Jurkat, Clone E6-1 (cell line): ENCODE measurements around the gene DGKB.

Source experiments
- DNase-seq: peaks from one replicate; pipeline ENCODE4 v3.0.0-alpha.2; 2011; ENCODE audit warnings: low read depth, low spot score
- H3K4me3 ChIP-seq: 2 replicates; pipeline ENCODE4 v1.5.1; 2011; ENCODE audit warnings: mild to moderate bottlenecking, low read length, control low read depth, moderate library complexity

DGKB gene

DNA sequence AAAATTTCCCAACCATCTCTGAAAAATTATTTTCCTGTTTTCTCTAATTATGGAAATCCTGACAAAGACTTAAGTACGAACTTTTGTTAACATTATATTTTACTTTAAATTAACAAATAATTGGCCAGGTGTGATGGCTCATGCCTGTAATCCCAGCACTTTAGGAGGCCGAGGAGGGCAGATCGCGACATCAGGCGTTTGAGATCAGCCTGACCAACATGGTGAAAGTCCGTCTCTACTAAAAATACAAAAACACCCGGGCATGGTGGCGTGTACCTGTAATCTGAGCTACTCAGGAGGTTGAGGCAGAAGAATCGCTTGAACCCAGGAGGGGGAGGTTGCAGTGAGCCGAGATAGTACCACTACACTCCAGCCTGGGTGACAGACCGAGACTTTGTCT lies 32.2 kb downstream of the DGKB start:
- no peak overlapping the region for H3K4me3 ChIP-seq
- no peak for DNase-seq

DNA sequence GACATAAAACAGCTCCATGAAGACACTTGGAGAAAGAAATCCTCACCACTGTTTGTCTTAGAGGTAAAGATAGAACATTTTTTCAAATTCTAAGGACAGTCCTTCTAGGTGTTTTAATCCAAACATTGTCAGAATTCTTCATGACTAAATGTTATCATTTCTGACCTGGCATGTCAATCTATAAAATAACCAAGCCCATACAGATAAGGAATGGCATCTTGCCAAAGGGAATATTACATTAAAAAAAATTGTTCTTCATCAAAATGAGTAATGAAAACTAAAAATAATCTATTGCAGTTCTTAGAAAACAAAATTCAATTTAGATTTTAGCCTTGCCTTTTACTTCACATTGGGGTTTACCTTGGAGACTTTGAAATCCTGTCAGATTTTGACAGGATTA lies 33.6 kb downstream of the DGKB start:
- no peak for DNase-seq
- H3K4me3 ChIP-seq: no peak overlapping the region

DNA sequence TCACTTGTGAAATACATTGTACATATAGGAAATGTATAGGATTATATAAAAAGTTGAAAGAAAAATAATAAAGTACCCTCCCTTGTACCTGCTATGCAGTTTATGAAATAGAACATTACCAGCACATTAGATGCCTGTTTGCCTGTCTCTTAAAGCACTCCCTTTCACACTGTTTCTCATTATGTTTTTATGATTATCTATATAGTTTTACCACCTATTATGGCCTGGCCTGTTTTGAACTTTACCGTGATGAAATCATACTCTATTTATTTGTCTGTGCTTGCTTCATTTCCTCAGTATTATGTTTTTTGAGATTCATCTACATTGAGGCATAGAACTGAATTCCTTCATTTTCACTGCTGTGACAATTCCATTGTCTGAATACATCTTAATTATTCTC lies 41.1 kb downstream of the DGKB start:
- DNase-seq: no peak
- H3K4me3 ChIP-seq: no peak overlapping the region

DNA sequence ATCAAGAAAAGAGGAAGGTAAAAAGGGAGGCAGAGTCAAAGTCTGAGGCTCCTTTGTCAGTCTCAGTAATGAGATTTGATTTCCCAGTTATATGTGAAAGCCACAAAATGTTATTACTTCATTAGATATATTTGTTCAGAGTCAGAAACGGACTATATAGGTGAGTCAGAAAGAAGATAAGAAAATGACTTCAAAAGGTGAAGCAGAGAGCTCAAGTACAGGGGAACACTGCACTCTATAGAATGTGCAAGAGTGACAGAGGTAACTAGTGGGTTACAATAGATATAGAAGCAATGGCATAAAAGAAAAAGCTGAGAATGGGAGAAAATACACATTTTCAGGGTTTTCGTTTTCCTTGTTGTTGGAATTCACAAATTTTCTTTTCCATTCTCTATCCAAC lies 43.3 kb downstream of the DGKB start:
- no peak for DNase-seq
- no peak overlapping the region for H3K4me3 ChIP-seq

DNA sequence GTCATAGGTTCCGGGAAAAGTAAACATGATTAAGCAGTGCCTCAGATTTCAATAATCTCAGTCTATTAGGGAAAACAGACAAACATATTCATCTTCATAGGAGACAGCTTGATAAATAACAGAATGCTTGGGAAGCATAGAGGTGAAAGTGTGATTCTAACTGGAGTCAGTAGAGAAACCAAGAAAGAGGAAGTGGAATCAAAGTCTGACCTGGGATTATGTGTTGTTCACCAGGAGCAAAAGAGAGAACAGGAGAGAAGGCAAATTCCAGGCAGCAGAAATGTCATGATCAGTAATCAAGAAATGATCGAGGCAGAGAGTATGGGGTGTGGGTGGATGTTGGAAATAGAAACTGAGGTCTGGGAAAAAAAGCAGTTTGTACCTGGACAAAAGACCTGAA lies 43.7 kb downstream of the DGKB start:
- no peak overlapping the region for H3K4me3 ChIP-seq
- DNase-seq: no peak

DNA sequence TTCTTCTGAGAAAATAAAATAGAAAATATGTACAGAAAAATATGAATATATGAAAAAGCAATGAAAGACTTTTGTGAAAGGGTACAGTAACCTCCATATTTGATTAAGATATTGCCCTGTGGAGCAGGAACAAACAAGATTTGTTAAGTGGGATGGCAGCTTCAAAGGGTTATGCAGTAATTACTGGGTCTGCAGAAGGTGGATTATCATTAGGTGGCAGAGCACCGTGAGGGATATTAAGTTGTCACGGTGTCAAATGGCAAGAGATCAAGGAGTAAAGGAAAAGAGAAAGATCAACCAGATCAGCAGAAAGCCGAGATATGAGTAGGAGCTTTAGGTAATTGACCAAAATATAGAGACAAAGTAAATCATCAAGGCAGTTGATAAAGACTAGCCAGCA lies 44.1 kb downstream of the DGKB start:
- DNase-seq: no peak

DNA sequence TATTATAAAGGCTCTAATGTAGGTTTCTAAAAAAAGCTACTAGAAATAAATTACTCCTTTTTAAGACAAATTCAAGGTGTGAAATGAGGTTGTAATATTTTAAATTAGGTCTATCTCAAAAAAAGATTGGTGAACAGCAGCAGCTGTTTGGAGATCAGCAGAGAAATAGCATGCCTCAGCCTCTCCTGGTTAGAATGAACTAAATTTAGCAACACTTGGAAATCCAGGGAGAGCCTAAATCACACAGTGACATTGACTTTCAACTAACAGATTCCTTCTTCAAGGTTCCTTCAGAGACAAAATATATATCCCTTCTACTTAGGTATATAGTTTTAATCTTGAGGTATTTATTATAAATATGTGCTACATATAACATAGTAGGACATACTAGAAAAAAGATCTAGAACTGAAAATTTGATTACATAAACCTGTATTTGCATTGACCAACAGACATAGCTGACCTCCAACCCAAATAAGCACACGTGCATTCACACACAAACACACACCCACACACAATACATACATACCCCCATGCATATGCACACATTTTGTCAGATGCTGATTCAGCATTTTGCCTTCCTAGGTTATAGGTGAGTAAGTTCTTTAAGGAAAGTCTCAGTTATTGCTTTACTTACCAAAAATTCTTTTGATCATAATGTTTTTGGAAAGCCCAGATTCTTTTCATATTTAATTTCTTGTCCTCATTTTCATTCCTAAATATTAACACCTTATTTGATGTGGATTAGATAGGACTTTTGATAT lies 47.3 kb downstream of the DGKB start:
- H3K4me3 ChIP-seq: no peak overlapping the region
- no peak for DNase-seq

More for the DNA sequence above, 44.1 kb downstream of the DGKB start:
- no peak overlapping the region for H3K4me3 ChIP-seq

DNA sequence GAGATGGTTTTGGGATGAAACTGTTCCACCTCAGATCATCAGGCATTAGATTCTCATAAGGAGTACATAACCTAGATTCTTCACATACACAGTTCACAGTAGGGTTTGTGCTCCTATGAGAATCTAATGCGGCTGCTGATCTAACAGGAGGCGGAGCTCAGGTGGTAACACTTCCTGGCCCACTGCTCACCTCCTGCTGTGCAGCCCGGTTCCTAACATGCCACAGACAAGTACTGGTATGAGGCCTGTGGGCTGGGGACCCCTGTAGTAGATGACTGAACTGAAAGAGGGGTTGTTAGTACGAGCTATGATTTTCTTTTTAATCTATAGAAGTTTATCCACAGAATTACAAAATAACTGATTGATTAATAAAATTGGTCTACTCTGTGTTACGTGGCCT lies 48.1 kb downstream of the DGKB start:
- no peak for DNase-seq
- H3K4me3 ChIP-seq: no peak overlapping the region

DNA sequence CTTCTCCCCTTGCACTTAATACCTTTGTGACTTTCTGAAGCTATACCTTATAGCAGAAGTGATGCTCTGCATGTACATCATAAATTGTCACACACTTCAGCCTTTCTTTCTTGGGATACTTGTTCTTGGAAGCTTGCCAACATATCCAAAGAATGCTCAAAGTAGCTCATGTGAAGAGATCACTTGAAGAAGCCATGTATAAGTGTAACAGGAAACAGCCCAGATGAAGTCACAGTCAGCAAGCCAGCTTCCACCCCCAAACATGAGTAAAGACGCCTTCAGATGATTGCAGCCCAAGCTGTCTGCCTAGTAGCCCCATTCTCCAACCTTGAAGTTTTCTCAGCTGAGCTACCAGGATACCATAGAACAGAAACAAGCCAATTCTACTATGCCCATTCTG lies 50.9 kb downstream of the DGKB start:
- no peak for DNase-seq
- no peak overlapping the region for H3K4me3 ChIP-seq

DNA sequence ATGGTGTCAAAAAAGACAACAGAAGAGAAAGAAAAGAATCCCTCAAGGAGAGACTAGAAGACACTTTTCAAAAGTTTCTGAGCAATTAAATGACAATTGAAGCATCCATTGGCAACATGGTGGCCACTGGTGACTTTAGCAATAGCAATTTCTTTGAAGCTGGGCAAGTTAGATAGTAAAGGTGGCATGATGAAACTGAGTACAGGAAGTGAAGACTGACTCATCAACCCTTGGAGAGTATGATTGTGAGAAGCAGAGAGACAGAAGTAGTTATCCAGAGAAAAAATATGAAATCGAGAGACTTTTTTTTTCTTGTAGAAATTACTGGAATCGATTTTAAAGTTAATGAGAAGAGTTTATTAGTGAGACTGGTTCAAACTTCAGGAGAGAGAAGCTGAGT lies 52.5 kb downstream of the DGKB start:
- no peak for DNase-seq
- H3K4me3 ChIP-seq: no peak overlapping the region

DNA sequence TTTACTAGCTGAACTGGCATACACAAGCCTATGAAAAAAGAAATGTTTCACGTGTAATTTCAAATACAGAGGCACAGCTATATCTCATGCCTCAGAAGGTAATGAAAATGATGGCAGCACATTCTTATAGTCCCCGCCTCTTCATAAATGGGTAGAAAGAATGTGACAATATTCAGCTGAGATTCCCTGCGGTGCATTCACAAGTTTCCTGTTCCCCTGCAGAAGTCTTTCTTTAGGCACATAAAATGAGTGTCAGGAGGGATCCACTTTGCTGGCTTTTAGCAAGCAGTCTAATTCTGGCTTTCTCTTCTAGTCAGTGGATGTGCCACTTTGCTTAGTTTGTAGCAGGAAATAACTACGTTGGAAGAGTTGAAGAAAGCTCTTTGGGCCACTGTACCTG lies 56.1 kb downstream of the DGKB start:
- H3K4me3 ChIP-seq: no peak overlapping the region
- no peak for DNase-seq

DNA sequence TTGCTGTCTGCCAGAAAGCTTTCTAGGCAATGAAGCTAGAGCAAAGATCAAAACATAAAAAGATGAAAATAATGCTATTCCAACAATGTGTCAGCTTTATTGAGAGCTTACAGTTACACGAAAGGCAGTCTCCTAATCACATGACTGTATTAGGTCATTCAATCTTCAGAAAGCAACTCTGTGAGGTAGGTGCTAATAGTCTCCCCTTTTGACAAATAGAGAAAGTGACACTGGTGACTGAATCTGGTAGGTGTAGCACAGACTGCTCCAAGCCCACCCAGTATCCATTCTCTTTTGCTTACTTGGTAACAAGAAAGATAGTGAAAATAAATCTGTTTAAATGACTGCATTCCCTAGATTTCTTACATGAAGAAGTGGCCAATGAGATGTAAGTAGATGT lies 58.8 kb downstream of the DGKB start:
- no peak overlapping the region for H3K4me3 ChIP-seq
- DNase-seq: no peak

DNA sequence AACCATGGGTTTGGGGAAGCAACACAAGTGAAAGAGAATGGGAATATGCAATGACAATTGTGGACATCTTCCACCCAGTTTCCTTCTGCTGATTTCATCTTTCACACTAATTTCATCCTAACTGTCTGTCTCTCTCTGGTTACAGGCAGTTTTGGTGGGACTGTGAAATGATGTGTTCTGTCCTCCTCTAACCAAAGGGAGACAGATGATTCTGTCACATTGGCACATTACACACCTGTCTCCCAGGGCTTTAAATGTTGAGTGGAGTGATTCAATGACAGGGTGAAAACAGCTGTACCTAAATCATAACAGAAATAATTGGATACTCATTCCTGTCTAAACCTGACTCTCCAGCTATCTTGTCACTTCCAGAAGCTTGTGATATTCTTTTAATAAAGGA lies 60.0 kb downstream of the DGKB start:
- H3K4me3 ChIP-seq: no peak overlapping the region
- no peak for DNase-seq

DNA sequence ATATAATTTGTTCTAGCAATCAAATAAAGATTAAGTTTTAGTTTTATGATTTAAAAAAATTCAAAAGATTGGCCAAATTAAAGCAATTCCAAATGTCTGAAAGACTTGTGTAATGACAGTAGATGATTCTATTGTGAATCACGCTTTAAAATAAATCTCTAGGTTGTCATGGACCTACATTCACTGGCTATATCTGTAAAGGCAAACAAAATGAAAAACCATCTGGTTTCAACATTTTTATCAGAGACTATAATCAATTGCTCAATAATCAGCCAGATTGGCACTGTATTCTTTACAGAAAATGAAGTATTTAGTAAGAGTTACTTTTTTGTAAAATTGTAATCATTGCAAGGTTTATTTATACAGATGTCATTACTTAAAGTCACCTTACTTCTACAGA lies 60.7 kb downstream of the DGKB start:
- DNase-seq: no peak
- H3K4me3 ChIP-seq: no peak overlapping the region

DNA sequence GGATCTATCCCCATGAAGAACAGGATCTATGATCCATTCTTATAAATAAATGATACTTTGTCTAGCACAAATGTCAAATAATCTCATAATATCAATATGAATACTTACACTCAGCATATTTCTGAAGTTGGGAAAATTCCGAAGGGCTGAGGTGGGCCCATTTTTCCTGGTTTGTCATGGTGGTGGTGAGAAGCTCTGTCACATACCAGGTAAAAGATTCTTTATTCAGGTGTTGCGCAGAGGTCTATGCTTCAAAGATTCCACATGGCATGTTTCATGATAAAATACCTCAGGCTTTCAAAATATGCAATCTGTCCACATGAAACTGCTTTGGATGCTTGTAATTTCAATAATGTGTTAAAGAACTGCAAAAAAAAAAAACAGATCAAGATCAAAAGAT lies 61.5 kb downstream of the DGKB start:
- no peak for DNase-seq
- no peak overlapping the region for H3K4me3 ChIP-seq

DNA sequence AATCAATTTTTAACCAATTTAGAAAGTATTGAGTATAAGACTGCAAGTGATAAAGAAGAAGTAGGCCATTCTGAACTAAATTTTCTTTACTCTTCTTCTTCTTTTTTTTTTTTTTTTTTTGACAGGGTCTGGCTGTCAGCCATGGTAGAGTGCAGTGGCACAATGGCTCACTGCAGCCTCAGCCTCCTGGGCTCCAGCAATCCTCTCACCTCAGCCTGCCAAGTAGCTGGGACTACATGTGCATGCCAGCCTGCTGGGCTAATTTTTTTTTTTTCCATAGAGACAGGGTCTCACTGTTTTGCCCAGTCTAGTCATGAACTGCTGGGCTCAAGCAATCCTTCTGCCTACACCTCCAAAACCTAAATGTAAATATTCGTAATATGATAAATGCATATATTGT lies 63.2 kb downstream of the DGKB start:
- H3K4me3 ChIP-seq: no peak overlapping the region
- no peak for DNase-seq

DNA sequence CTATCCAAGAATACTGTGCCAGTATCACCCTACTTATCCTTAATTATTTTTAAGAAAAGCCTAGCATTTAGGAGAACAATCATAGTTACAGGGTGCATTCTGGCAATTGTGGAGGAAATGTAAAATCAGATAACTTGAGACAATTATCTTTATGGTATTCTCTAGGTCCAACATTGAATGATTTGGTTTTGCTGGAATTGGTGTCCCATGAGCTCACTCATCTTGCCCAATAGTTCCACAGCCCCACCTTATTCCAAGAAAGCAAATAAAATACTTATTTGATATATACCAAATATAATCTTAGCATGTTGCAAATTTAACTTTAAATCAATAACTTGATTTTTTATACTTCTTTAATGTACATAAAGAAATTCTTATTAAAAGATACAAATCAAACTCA lies 65.3 kb downstream of the DGKB start:
- no peak overlapping the region for H3K4me3 ChIP-seq
- DNase-seq: no peak

DNA sequence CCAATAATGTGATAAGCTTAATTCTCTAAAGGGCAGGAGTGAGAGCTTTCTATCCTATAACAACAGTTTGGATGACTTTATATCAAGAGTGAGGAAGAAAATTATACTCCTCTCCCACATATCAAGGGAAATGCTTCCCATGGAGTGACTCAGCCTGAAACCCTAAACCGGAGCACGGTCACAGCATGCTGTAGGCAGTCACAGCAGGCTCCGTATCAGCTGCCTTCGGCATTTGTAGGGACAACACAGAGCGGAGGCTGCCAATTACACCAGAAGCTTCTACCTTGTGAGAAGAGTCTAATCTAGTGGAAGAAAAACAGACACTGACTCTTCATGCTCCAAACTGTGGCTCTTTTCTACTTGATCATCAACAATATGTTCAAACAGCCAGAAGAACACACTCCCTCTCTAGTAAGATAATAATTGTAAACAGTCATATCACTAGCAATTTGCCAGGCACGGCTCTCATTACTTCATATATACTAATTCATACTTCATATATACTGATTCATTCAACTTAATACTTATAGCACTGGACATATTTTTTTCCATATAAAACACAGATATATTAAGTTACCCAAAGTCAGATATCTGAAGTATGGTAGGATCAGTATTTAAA lies 65.9 kb downstream of the DGKB start:
- no peak overlapping the region for H3K4me3 ChIP-seq
- no peak for DNase-seq

DNA sequence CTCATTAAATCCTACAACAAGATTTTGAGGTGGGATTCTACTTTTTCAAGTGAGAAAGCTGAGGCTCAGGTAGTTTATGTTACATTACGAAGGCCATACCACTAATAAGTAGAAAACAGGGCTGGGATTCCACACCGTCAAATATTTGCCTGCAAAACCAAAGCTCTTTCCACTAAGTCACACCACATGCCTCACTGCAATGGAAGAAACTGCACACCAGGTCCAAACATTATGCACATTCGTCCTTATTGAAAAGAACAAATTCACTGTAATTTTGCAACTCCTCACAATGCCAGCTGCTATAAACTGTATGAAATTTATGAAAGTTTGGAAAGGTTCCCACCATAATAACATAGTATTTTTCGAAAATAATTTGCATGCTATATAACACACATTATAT lies 66.5 kb downstream of the DGKB start:
- H3K4me3 ChIP-seq: no peak overlapping the region
- DNase-seq: no peak

DNA sequence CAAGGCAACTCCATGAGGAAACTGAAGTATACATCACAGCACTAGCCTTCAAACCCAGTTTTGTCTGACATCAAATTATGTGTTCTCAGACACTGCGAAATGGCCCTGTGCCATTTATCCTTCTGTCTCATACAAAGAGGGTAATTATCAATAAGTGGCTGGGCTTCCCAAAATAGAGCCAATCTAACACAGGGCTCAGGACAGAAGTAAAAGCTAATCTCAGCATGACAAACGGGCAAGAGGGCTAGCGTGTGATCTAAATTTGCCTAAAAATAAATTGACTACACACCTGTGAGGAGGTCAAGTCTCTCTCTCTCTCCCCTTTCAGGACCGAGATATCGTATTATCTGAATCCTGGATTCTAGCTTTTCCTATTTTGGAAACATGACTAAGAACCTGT lies 67.2 kb downstream of the DGKB start:
- no peak for DNase-seq

DNA sequence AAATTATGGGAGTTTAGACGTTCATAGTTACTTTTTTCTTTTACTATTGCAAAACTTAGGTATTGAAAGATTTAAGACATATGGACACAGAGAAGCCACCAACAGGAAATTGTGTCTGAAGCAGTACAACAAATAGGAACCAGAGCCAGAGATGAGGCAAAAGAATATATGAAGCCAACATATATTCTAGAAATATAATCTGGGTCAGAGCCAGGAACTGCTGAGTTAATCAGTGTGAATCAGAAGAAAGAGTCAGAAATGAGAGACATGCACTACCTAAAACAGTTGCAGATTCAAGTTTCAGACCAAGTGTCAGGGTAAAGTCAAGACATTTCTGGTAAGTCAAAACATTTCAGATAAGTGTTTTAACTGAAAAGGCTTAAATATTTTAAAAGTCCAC lies 67.7 kb downstream of the DGKB start:
- no peak for DNase-seq
- H3K4me3 ChIP-seq: no peak overlapping the region

More for the DNA sequence above, 67.2 kb downstream of the DGKB start:
- no peak overlapping the region for H3K4me3 ChIP-seq
